ENCODE measurements around the gene SPAG17.

The SPAG17 gene

GRCh38 chr1:117970252-117970651, 214.8 kb downstream of the SPAG17 start:
- no peak for TF ChIP-seq CTCF (IDR thresholded peaks at IDR 0.05; ENCODE audit: low read depth, low read length)
- no peak overlapping the region for H3K4me3 ChIP-seq (ENCODE audit: low read depth, low read length)

GRCh38 chr1:117967881-117968280, 217.1 kb downstream of the SPAG17 start:
- H3K4me3 ChIP-seq (ENCODE audit: low read depth, low read length): no peak overlapping the region
- TF ChIP-seq CTCF (IDR thresholded peaks at IDR 0.05; ENCODE audit: low read depth, low read length): no peak

- no peak overlapping the region for H3K4me3 ChIP-seq (ENCODE audit: low read depth, low read length)
- no peak for TF ChIP-seq CTCF (IDR thresholded peaks at IDR 0.05; ENCODE audit: low read depth, low read length)
Measured at GRCh38 chr1:117967477-117967876, 217.6 kb downstream of the SPAG17 start.

- TF ChIP-seq CTCF (IDR thresholded peaks at IDR 0.05; ENCODE audit: low read depth, low read length): no peak
- H3K4me3 ChIP-seq (ENCODE audit: low read depth, low read length): no peak overlapping the region
Measured at GRCh38 chr1:117964290-117965038, 220.6 kb downstream of the SPAG17 start.

- no peak overlapping the region for H3K4me3 ChIP-seq (ENCODE audit: low read depth, low read length)
- no peak for TF ChIP-seq CTCF (IDR thresholded peaks at IDR 0.05; ENCODE audit: low read depth, low read length)
Measured at GRCh38 chr1:117959364-117959763, 225.7 kb downstream of the SPAG17 start.

- H3K4me3 ChIP-seq (ENCODE audit: low read depth, low read length): no peak overlapping the region
- no peak for TF ChIP-seq CTCF (IDR thresholded peaks at IDR 0.05; ENCODE audit: low read depth, low read length)
Measured at GRCh38 chr1:117952386-117952785, 232.6 kb downstream of the SPAG17 start.

- no peak for TF ChIP-seq CTCF (IDR thresholded peaks at IDR 0.05; ENCODE audit: low read depth, low read length)
- H3K4me3 ChIP-seq (ENCODE audit: low read depth, low read length): no peak overlapping the region
Measured at GRCh38 chr1:117942293-117942692, 242.7 kb downstream of the SPAG17 start.
